ENCODE results near the gene NDUFS7.

Gene NDUFS7

DNA sequence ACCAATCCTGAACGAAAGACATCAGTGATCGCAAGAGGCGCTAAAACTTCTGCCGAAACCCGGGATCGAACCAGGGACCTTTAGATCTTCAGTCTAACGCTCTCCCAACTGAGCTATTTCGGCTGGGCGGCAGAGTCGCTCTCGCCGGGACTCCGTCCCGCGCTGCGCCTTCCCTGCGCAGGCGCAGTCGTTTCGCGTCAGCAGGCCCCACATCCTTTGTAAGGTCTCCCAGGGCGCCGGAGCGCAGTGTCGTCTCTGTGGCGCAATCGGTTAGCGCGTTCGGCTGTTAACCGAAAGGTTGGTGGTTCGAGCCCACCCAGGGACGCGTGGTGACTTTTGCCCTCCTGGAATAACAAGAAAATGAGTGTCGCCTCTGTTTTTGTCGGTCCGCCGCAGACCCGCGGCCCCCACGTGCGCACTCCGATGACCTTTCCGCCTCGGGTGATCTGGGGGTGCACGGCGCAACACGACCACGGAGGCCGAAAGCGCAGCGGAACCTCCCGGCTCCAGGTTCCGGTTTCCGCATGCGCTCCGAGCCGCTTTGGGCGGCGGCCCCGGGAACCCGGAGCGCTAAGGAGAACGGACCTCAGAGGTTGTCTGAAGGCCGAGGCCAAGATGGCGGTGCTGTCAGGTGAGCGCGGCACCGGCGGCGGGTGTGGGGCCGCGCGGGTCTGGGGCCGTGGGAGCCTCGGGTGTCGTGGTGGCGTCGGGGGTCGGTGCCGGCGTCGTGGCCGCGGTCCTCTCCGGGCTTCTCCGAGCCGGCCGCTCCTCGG lies at the start of gene NDUFS7:
Gene NDUFS7 (plus strand): TSS at position 596 of the 773 bp plus-strand sequence. CDS start 20 bp downstream, at position 616.
- DNase-seq = peak; percentile 69

DNA sequence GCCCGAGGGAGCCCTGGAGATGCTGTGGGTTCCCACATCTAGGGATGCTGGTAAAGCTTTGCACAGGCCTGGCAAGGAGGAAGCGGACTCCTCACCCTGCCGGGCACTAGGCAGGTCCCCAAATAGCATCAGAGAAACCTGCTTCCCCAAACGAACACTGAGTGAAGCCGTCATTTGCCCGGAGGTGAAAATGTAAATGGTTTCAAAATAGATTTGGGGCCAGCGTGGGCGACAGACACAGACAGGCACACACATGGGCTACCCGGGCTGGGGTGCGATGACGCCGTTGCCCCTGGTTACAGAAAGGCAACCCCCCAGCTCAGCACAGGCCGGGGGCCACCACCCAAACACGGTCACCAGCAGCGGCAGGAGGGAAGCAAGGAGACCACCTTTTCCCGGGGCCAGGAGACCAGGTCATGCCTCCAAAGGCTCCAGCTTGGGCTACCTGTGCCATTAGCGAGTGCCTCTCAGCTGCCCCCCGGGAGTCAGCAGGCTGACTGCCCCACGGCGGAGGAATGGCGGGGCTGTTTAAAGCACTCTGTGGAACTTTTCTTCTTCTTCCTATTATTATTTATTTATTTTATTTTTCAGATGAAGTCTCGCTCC lies 47.5 kb upstream of the NDUFS7 start:
- DNase-seq = no peak

DNA sequence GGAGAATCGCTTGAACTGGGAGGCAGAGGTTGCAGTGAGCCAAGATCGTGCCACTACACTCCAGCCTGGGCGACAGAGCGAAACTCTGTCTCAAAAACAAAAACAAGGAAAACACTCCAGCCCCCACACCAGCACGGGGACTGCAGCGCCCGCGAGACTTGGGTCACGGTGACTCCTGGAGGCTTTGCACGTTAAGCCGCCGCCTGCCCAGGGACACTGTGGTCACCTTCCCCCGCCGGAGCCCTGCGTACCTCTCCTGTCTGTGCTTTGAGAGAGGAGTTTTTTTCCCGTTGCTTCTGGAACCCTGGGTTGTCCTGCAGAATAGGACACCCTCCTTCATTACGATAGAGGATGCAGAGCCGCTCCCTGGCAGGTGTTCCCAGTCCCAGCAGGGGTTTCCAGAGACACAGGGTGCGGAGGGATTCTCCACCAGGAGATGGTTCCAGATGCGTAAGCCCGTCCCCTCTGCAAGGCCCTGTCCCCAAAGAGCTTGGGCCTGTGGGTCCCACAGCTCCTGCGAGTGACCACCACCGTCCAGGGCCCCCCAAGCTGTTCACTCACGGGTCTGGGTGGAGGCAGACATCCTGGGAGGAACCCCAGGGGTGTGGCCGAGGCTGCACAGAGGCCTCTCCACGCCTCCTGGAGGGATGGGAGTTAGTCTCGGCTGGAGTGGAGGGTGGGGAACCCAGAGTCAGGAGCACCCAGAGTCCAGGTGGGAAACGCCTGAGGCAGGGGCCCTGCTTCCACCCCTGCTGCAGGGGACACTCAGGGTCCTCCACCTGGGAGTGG lies 42.8 kb upstream of the NDUFS7 start:
- DNase-seq = no peak

DNA sequence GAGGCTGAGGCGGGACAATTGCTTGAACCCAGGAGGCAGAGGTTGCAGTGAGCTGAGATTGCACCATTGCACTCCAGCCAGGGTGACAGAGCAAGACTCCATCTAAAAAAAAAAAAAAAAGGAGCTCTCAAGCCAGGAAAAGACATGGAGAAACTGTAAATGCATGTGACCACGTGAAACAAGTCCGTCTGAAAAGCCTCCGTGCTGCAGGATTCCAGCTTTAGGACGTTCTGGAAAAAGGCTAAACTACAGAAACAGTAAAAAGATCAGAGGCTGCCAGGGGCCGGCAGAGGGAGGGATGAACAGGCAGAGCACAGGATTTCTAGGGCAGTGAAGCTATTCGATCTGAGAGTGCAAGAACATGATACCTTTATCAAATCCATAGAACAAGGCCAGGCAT lies 40.7 kb upstream of the NDUFS7 start:
- no peak for DNase-seq

DNA sequence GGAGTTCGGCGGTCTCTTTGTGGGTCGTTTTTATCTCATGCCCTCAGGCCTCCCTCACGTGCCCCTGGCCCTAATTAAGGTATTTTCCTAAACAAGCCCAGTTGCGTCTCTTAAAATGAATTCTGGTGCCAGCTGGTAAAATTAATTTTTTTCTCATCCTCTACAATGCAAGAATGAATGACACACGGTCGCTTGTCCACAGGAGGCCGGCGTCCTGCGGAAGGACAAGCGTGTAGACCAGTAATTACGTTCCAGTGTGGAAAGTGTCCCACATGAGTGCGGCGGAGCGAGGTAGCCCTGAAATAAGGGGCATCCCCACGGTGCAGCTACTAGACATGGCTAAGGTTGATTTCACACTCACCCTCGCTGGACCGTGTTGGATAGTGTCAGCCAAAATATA lies 34.5 kb upstream of the NDUFS7 start:
- no peak for DNase-seq

DNA sequence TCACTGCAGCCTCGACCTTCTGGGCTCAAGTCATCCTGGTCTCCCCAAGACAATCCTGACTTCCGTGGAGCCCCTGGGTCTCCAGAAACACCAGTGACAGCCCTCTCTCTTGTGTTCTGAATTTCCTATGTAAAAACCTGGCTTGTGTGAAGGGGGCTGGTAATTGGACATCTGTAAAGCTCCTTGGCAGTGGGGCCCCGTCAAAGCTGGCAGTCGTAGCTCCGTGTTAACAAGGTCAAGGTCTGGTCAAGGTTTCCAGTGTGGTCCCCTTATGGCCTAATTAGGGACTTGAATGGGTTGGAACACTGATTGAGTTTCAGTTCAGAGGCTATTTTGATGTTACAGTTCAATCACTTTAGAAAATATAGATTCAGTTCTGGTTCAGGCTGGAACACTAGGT lies 32.8 kb upstream of the NDUFS7 start:
- no peak for DNase-seq

DNA sequence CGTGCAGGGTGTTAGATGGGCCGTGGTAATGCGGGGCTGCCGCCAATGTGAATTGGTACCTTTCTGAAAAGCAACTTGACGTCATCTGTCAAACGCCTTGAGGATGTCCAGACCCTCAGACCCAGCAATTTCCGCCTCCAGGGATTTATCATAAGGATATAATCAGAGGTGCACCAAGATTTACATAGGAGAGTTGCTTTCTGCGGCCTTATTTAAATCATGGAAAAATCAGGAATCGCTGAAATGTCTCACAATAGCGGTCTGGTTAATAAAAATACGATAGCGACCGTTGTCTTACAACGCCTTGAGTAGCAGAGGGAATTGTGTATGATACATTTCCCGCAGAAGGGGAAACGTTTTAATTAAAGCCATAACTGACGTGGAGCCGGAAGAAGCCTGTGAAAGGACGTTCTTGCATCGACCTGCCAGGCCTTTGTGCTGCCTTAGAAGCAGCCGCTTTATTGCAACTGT lies 32.3 kb upstream of the NDUFS7 start:
- no peak for DNase-seq

DNA sequence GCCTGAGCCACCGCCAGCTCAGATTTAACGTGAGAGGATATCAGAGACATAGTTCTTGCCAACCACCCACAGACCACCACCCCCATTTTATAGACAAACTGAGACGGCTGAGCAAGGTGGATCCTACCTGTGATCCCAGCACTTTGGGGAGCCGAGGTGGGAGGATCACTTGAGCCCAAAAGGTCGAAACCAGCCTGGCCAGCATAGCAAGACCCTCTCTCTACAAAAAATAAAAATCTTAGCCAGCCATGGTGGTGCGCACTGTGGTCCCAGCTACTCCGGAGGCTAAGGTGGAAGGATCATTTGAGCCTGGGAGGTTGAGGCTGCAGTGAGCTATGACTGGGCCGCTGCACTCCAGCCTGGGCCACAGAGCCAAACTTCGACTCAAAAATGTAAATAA lies 30.6 kb upstream of the NDUFS7 start:
- DNase-seq = no peak

DNA sequence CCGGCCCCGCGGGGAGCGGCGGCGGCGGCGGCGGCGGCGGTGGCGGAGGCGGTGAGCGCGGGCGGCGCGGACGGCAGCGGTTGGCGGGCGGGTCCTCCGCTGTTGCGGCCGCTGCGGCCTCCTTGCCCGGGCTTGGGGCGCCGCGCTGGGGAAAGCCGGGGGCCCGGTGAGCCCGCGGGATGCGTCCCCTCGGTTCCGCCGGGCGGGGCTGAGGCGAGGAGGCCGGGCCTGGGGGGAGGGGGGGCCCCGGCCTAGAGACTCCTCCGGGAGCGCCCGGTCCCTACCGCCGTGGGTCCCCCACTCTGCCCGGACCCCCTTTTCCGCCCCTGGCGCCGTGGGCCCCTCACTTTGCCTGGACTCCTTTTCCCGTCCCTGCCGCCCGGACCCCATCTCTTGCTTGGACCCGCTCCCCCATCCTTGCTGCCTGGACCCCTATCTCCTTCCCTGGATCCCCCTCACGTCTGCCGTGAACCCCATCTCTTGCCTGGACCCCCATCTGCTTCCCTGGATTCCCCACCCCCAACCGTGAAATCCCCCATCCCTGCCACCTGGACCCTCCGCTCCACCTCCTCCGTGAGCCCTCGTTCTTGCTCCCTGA lies 28.6 kb upstream of the NDUFS7 start:
- DNase-seq = no peak

DNA sequence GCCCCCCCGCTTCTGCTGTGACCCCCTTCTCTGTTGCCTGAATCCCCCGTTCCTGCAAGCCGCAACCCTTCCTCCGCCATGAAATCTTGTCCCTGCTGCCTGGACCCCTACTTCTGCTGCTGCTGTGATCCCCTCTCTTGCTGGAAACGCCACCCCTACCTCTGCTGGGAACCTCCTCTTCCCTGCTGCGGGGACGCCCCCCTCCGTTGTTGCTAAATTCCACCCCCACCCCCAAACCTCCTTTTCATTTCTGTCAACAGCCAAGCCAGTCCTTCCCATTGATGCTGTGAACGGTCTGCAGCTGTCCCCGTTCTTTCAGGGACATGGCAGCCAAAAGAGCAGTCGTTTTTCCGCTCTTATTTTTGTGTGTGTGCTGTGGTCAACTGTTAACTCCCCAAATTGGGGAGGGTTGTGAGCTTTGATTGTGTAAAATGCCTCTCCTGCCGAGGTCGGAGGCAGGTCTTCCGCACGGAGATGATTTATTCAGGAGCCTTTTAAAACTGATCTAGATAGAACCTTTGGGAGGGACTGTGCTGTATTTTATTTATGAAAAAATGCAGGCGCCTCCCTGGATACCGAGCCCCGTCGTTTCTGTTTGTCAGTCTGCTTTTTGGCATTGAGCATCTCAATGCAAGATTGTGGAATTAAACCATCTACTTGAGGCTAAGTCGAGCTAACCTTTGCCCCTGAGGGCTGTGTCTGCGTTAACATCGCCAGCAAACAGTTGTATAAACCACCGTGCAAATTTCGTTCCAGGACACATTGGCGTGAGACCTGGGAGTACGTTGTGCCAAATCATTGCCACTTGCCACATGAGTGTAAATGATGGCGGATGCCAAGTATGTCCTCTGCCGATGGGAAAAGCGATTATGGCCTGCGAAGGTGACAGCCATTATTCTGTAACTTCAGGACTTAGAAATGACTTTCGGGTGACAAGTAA lies 27.9 kb upstream of the NDUFS7 start:
- no peak for DNase-seq

DNA sequence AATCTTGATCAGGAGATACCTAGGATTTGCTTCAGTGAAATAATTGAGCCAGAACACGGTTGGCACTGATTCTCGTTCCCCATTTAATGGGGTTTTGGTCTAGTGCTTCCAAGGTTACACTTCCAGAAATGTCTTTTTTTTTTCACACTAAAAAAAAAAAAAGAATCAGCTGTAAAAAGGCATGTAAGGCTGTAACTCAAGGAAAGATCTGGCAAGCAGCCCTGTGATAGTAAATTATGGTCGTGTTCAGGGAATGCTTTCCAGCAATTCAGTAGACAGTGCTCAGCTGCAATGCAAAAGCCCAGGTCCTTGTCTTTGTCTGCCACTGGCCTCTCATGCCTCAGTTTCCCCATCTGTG lies 27.2 kb upstream of the NDUFS7 start:
- no peak for DNase-seq

DNA sequence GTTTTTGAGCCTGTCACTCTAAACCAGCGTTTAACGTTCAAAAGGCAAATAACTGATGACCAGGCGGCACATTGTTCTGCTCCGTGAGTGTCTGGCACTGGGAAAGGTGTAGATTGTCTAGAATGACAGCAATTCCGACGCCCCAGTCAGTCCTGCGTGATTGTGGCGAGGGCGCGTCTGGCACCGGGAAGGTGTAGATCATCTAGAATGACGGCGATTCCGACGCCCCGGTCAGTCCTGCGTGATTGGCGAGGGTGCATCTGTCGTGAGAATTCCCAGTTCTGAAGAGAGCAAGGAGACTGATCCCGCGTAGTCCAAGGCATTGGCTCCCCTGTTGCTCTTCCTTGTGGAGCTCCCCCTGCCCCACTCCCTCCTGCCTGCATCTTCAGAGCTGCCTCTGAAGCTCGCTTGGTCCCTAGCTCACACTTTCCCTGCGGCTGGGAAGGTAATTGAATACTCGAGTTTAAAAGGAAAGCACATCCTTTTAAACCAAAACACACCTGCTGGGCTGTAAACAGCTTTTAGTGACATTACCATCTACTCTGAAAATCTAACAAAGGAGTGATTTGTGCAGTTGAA lies 26.1 kb upstream of the NDUFS7 start:
- no peak for DNase-seq

DNA sequence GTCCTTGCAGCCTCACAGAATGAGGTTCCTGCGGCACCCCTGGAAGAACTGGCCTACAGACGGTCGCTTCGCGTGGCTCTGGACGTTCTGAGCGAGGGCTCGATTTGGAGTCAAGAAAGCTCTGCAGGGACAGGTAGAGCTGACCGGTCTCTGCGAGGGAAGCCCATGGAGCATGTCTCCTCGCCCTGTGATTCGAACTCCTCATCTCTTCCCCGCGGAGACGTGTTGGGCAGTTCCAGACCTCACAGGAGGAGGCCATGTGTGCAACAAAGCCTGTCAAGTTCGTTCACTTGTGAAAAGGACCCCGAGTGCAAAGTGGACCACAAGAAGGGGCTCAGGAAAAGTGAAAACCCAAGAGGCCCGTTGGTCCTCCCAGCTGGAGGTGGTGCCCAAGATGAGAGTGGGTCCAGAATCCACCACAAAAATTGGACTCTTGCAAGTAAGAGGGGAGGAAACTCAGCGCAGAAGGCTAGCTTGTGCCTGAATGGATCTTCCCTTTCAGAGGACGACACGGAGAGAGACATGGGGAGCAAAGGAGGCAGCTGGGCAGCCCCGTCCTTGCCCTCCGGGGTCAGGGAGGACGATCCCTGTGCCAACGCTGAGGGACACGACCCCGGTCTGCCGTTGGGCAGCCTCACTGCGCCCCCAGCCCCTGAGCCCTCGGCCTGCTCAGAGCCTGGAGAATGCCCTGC lies 23.4 kb upstream of the NDUFS7 start:
- no peak for DNase-seq

DNA sequence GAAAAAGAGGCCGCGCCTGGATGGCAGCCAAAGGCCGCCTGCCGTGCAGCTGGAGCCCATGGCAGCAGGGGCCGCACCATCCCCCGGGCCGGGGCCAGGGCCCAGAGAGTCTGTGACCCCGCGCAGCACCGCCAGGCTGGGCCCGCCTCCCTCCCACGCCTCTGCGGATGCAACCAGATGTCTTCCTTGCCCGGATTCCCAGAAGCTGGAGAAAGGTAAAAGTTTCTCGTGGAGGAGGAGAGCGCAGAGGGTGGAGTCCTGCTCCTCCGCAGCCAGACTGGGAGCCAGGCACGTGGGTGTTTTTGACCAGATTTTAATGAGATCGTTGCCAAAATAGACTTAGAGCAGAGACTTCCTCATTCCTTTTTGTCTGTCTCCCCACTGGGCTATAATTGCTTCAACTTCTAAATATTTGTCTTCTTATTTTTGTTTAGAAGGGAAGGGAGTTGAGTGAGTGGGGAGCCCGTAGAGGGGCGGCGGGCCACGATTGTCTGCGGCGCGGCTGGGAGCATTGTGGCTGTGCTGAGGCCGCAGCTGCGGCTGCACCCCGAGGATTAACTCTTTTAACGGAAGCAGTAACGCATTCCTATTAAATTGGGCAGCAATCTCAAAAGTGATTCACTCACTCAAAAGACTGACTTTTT lies 22.8 kb upstream of the NDUFS7 start:
- peak; percentile 23 for DNase-seq

DNA sequence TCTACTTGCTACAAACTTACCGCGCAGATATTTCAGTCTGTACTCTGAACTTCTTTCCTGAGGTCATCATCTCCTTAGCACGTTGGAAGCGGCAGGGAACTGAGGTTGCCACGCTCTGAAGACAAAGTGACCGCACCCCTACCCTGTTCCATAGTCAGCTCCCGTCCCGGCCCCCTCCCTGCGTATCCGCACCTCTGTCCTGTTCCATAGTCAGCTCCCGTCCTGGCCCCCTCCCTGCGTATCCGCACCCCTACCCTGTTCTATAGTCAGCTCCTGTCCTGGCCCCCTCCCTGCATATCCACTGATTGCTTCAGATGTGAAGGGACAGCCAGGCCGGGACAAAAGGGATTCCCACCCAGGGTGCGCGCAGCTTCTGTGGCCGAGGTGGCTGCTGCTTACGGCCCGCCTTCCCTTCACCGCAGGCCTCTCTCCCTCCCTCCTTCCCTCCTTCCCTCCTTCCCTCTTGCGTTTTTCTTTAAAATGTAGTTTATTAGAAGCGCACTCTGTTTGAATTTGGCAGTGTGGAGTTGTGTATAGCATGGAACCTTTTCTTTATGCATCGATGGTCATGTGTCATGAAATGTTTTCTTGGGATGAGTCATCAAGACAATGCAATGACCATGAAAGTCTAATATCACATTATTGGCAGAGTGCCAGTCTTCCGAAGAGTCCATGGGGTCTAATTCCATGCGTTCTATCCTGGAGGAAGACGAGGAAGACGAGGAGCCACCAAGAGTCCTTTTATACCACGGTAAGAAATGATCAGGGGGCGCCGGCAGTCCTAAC lies 21.9 kb upstream of the NDUFS7 start:
- DNase-seq = no peak

DNA sequence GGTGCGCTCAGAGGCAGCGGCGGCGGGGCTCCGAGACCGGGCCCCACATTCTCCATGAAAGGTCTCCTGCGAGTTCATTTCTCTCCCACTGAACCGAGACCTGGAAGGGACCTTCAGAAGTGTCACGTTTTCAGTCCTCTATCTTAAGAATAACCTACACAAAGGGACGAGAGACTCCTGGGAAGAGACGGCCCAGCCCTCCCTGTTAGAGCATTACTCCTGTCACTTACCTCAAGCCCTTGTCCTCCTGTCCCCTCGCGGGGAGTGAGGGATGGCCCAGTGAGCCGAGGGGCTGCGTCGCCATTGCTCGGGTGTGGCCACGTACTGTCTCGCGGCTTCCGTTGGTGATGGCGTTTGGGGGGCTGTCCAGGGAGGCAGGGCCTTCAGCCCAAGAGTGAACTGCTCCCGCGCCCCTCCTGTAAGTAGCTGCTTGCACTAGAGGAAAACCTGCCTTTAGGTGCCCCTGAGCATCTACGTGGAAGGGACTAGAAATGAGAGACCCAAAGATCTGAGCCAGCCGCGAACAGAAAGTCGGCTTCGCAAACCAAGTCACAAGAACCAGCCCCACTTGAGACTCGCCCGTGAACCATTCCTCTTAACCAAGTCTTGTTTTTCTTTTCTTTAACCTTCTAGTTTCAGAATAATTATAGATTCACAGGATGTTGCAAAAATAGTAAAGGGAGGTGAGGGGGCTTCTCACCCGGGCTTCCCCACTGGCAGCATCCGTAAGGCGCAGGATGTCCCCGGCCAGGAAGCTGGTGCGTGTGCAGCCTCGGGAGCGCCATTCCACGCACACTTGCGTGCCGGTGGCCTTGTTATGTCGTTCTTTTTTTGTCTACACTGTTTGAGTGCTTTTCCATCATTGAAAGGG lies 21.1 kb upstream of the NDUFS7 start:
- DNase-seq = no peak

DNA sequence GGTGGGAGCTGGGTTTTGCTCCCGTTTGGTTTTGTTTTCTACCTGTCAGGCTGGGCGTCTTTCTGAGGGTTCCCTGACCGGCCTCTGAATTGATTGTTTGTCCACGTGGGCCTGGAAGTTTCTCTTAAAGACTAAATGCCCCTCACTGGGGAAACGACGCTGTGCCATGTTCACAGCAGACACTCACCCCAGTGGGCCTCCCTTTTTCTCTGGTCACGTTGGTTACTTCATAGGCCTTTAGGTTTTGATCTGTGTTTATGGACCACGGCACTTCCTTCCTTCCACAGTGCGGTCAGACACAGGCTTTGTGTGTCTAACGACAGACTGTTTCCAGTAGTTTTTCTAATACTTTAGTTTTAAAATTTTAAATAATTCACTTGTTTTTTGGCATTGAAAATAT lies 20.1 kb upstream of the NDUFS7 start:
- DNase-seq = no peak

DNA sequence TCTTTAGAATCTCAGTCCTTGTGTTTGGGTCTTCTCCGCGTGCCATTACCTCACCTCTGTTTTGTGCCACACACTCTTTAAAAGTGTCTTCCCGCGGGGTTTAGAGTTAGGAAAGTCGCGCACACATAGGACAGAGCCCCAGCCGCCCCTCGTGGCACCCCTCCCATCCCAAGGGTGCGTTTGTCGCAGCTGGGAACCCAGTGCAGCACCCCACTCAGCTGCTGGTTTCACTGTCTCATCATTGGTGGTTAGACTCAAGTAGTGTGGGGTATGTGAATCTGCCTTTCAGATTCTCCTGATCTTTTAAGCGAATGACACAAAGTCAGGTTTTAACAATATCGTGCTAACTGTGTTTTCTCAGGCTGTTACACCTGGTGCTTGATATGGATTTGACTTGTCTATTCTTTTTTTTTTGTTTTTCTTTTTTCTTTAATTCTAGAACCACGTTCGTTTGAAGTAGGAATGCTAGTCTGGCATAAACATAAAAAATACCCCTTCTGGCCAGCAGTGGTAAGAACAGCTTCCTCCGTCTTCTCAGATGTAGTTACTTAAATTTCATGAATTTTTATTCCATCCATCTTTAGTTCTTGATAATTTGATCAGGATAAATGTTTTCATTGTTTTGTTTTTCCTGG lies 19.5 kb upstream of the NDUFS7 start:
- DNase-seq = no peak
